GM18502 (cell line): Measurements from ENCODE around the gene EGFR.

Source experiments
- ATAC-seq: cut with Tn5 transposase; IDR thresholded peaks from one replicate; pipeline ENCODE4 v1.9.1; 2021; ENCODE audit warnings: mild to moderate bottlenecking; ENCODE audit not compliant: unreplicated experiment, poor library complexity

EGFR gene

GRCh38 chr7:55056577-55057480, 38.0 kb downstream of the EGFR start:
- no peak for ATAC-seq

GRCh38 chr7:55058314-55058713, 39.5 kb downstream of the EGFR start:
- ATAC-seq, result no peak

GRCh38 chr7:55059021-55059420, 40.2 kb downstream of the EGFR start:
- ATAC-seq, result no peak

GRCh38 chr7:55060085-55060484, 41.3 kb downstream of the EGFR start:
- ATAC-seq, result no peak

- ATAC-seq, result no peak
These were observed 41.8 kb downstream of the EGFR start for GRCh38 chr7:55060636-55061022.

GRCh38 chr7:55061726-55062499, 43.1 kb downstream of the EGFR start:
- ATAC-seq, result no peak

- no peak for ATAC-seq
These were observed 44.2 kb downstream of the EGFR start for GRCh38 chr7:55063061-55063460.

GRCh38 chr7:55063633-55064032, 44.8 kb downstream of the EGFR start:
- no peak for ATAC-seq

- ATAC-seq, result peak; percentile 77
These were observed 46.3 kb downstream of the EGFR start for GRCh38 chr7:55065079-55065478.

- ATAC-seq, result peak; percentile 61
These were observed 46.9 kb downstream of the EGFR start for GRCh38 chr7:55065511-55066229.

- no peak for ATAC-seq
These were observed 47.7 kb downstream of the EGFR start for GRCh38 chr7:55066524-55066923.

GRCh38 chr7:55066938-55067337, 48.1 kb downstream of the EGFR start:
- ATAC-seq, result no peak

- no peak for ATAC-seq
These were observed 48.9 kb downstream of the EGFR start for GRCh38 chr7:55067748-55068147.

GRCh38 chr7:55069271-55069792, 50.5 kb downstream of the EGFR start:
- no peak for ATAC-seq

- no peak for ATAC-seq
These were observed 51.5 kb downstream of the EGFR start for GRCh38 chr7:55070271-55070743.

GRCh38 chr7:55070854-55071253, 52.0 kb downstream of the EGFR start:
- ATAC-seq, result no peak

- ATAC-seq, result no peak
These were observed 52.8 kb downstream of the EGFR start for GRCh38 chr7:55071411-55072175.

- no peak for ATAC-seq
These were observed 53.4 kb downstream of the EGFR start for GRCh38 chr7:55072251-55072650.

GRCh38 chr7:55073051-55073511, 54.3 kb downstream of the EGFR start:
- ATAC-seq, result peak; percentile 63
